OCI-LY3 (cell line): Measurements from ENCODE around the gene FASTKD1.

Source experiments
- H2AFZ ChIP-seq: fragments of 200-600, 300-600 bp; shearing (Covaris generic); 2 replicates; pipeline ENCODE4 v1.6.0; 2014; ENCODE audit warnings: antibody characterized with exemption, low read depth, low read length
- H3K27ac ChIP-seq: fragments of 200-600, 300-600 bp; sonication (generic); 2 replicates; pipeline ENCODE4 v1.5.1; 2014; ENCODE audit warnings: mild to moderate bottlenecking, low read length, moderate library complexity, mixed read lengths
- H3K27me3 ChIP-seq: fragments of 200-600, 300-600 bp; sonication (generic); 2 replicates; pipeline ENCODE4 v1.6.1; 2014; ENCODE audit warnings: low read depth, low read length, mixed read lengths
- H3K36me3 ChIP-seq: fragments of 200-600, 300-600 bp; sonication (generic); replicated peaks from 2 replicates; pipeline ENCODE3; 2014; ENCODE audit warnings: low read depth, low read length, mixed read lengths
- H3K4me1 ChIP-seq: fragments of 300-600, 200-600 bp; sonication (generic); 2 replicates; pipeline ENCODE4 v1.6.1; 2014; ENCODE audit warnings: low read length, mixed read lengths
- H3K4me2 ChIP-seq: fragments of 200-600, 300-600 bp; sonication (generic); 2 replicates; pipeline ENCODE4 v1.6.1; 2014; ENCODE audit warnings: low read length, mixed read lengths
- H3K4me3 ChIP-seq: fragments of 300-600, 200-600 bp; sonication (generic); 2 replicates; pipeline ENCODE4 v1.5.1; 2014; ENCODE audit warnings: antibody characterized with exemption, mild to moderate bottlenecking, low read length, moderate library complexity
- H3K79me2 ChIP-seq: fragments of 300-600, 200-600 bp; shearing (Covaris generic); 2 replicates; pipeline ENCODE4 v1.6.1; 2014; ENCODE audit warnings: mild to moderate bottlenecking, low read length, mixed read lengths
- H3K9ac ChIP-seq: fragments of 300-600, 200-600 bp; shearing (Covaris generic); 2 replicates; pipeline ENCODE4 v1.6.0; 2014; ENCODE audit warnings: mild to moderate bottlenecking, low read length, moderate library complexity
- H3K9me3 ChIP-seq: fragments of 200-600, 300-600 bp; shearing (Covaris generic); 2 replicates; pipeline ENCODE4 v1.6.1; 2014; ENCODE audit warnings: low read length, mixed read lengths; ENCODE audit not compliant: insufficient read depth
- H4K20me1 ChIP-seq: fragments of 200-600, 300-600 bp; sonication (generic); 2 replicates; pipeline ENCODE4 v1.6.1; 2016; ENCODE audit warnings: low read length, mixed read lengths; ENCODE audit not compliant: insufficient read depth
- CTCF ChIP-seq: fragments of 200-600, 300-600 bp; sonication (generic); IDR thresholded peaks from 2 replicates; pipeline ENCODE4 v1.5.1; 2014; ENCODE audit warnings: antibody characterized with exemption, low read length, low read depth
- EZH2phosphoT487 ChIP-seq: fragments of 200-600 bp; shearing (Covaris generic); IDR thresholded peaks from 2 replicates; pipeline ENCODE4 v1.6.1; 2018; ENCODE audit warnings: antibody characterized with exemption, mixed run types, low read depth

FASTKD1 gene, protein sequence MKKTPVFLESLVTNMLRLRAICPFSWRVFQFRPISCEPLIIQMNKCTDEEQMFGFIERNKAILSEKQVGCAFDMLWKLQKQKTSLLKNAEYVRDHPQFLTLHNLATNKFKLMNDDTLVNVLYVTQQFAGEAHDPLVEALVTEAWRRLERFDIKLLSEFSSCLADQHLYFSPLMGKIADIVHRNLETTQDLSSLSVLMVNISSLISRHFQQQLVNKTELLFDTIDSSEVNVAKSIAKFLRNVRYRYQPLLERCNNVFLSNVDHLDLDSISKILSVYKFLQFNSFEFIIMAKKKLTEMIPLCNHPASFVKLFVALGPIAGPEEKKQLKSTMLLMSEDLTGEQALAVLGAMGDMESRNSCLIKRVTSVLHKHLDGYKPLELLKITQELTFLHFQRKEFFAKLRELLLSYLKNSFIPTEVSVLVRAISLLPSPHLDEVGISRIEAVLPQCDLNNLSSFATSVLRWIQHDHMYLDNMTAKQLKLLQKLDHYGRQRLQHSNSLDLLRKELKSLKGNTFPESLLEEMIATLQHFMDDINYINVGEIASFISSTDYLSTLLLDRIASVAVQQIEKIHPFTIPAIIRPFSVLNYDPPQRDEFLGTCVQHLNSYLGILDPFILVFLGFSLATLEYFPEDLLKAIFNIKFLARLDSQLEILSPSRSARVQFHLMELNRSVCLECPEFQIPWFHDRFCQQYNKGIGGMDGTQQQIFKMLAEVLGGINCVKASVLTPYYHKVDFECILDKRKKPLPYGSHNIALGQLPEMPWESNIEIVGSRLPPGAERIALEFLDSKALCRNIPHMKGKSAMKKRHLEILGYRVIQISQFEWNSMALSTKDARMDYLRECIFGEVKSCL

DNA sequence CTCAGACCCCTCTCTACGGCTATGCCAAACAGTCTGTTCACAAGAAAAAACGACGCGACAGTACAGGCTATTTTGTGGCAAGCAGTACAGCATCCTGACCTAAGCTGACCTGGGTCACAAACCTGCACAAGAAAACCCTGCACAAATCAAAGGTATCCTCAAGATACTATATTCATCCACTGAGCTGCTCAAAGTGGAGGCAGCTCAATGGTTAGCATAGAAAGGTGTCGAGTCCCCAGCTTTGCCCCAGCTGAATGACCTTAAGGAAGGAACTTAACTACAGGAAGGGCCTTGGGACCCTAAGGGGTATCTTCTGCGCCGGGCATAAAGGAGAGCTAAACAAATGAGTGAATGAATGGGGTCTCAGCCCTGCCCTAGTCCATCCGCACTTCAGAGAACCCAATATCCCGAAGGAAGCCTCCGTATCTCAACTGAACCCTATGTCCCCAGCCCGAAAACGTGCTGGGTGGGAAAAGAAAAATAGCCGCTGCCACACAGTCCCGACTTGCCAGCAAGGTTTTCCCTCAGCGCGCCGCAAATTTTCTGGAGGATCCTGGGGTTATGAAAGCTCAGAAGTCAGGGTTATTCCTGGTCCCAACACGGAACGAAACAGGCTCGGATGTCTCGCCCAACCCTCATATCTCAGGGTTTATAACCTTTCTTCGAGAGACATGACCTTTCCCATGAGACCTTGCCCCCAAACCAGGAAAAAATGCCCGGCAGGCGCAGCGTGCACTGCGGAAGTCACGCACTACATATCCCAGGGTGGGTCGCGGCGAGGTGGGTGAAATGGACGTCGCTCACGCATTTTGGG lies at the start of gene FASTKD1:
Gene FASTKD1, minus strand, starts transcription at position 706 of the 814 bp plus-strand sequence. CDS start 1,836 bp downstream, outside the sequence.
- Histone ChIP-seq H3K9ac (peak within 1 kb of the TSS; percentile 83), H3K4me3 (peak within 1 kb of the TSS; percentile 85), H3K27ac (peak within 1 kb of the TSS; percentile 60), H3K27me3 (no peaks in the 10 kb centered on the region), H2AFZ (peak within 1 kb of the TSS; percentile 70), H3K9me3 (no peaks in the 10 kb centered on the region), H3K36me3 (peaks cover 6% of the 10 kb centered on the region), H3K4me2 (peak within 1 kb of the TSS; percentile 71), H4K20me1 (no peaks in the 10 kb centered on the region), H3K4me1 (peaks cover 7% of the 10 kb centered on the region; the same call in 1 of the 2 replicates), H3K79me2 (peaks cover 44% of the 10 kb centered on the region)
- TF ChIP-seq EZH2phosphoT487 (no peak), CTCF (no peak)

- H3K79me2 ChIP-seq, result peaks cover 19% of the 10 kb centered on the region
- H3K4me2 ChIP-seq, result no peak overlapping the region
- TF ChIP-seq CTCF, result no peak
- TF ChIP-seq EZH2phosphoT487, result no peak
These were observed 49.6 kb upstream of the FASTKD1 start for GRCh38 chr2:169623235-169623634.

DNA sequence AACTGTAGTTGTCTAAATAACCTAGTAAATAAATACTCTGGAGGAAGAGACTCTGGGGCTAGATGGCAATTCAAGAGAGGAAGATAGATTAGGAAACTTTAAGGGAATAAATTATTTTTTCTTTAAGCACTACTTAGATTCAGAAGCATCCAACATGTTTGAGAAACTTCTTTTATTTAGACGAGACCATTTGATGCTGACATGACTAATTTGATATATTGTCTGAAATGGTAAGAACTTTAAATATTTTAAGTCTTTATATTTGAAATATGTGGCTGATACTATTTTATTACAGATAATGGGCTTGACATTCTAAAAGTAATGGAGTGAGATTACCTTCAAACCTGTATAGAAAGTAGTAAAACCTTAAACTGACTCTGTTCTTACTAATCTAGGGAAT lies 46.8 kb upstream of the FASTKD1 start:
- H3K27me3 ChIP-seq, result no peaks in the 10 kb centered on the region
- no peak for TF ChIP-seq CTCF
- TF ChIP-seq EZH2phosphoT487, result no peak
- no peak overlapping the region for H3K4me3 ChIP-seq
- no peak overlapping the region for H3K9ac ChIP-seq
- H2AFZ ChIP-seq, result no peak overlapping the region
- no peaks in the 10 kb centered on the region for H3K4me1 ChIP-seq
- no peaks in the 10 kb centered on the region for H4K20me1 ChIP-seq
- peaks cover 30% of the 10 kb centered on the region for H3K36me3 ChIP-seq
- H3K79me2 ChIP-seq, result peaks cover 29% of the 10 kb centered on the region
- no peaks in the 10 kb centered on the region for H3K9me3 ChIP-seq
- H3K27ac ChIP-seq, result no peak overlapping the region
- H3K4me2 ChIP-seq, result no peak overlapping the region

More at GRCh38 chr2:169623235-169623634, 49.6 kb upstream of the FASTKD1 start:
- Histone ChIP-seq H3K9me3 (no peaks in the 10 kb centered on the region), H3K9ac (no peak overlapping the region), H2AFZ (no peak overlapping the region), H3K4me1 (no peaks in the 10 kb centered on the region), H3K27ac (no peak overlapping the region), H4K20me1 (no peaks in the 10 kb centered on the region), H3K27me3 (no peaks in the 10 kb centered on the region), H3K4me3 (no peak overlapping the region), H3K36me3 (peaks cover 35% of the 10 kb centered on the region)
